ENCODE results near the gene CHCHD1. TPM values are rescaled to one million over a fixed set of nuclear protein-coding genes. Genes with fewer than 3 reads are reported as not detected.
A peak's percentile ranks its signal among the peaks of the same experiment; 100 is the strongest.

The CHCHD1 gene
- total and polyA plus RNA-seq, 4 donors = 13.2 to 58.9 (median 21.9) TPM

DNA sequence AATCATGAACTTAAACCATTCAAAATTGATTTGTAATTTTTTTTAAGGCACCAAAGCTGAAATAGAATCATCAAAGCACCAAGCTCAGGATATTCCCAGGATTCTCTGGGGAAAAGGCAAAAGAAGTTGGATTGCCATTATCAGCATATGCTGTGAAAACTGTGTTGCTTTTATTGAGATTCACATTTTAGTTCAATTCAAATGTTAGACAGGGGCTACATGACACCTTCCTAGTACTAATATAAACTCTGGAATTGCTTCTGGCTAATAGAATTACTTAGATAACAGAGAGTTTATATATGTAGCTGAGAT, 33.8 kb downstream of the CHCHD1 start:
- no peaks in the 10 kb centered on the region for H3K9me3 ChIP-seq (ENCODE audit: control insufficient read depth, low read length)
- ATAC-seq (ENCODE audit: low FRiP score) = no peak
- H3K4me1 ChIP-seq (ENCODE audit: control insufficient read depth in 1 of 2, insufficient read depth in 2 of 2, low read length in 2 of 2) = no peaks in the 10 kb centered on the region
- intact Hi-C loops (cut with DNase I) = no loop called here
- DNase-seq = no peak
- H3K27me3 ChIP-seq (ENCODE audit: control insufficient read depth in 1 of 2, insufficient read depth in 2 of 2, low read length in 1 of 2) = no peaks in the 10 kb centered on the region
- H3K36me3 ChIP-seq (ENCODE audit: control insufficient read depth in 1 of 2, insufficient read depth in 2 of 2, low read length in 1 of 2) = peaks cover 0 to 6% of the 10 kb centered on the region in 2 donors
- no peak overlapping the region for H3K27ac ChIP-seq (ENCODE audit: low read depth in 1 of 2, low read length in 2 of 2)
- no peak overlapping the region for H3K4me3 ChIP-seq (ENCODE audit: low read length in 2 of 2)

- intact Hi-C loops (cut with DNase I) = no loop called here
- ATAC-seq (ENCODE audit: low FRiP score) = no peak
- peaks cover 0 to 10% of the 10 kb centered on the region in 2 donors for H3K36me3 ChIP-seq (ENCODE audit: control insufficient read depth in 1 of 2, insufficient read depth in 2 of 2, low read length in 1 of 2)
- peak in 1 of 2 donors; percentile 50 for DNase-seq
- no peaks in the 10 kb centered on the region for H3K27me3 ChIP-seq (ENCODE audit: control insufficient read depth in 1 of 2, insufficient read depth in 2 of 2, low read length in 1 of 2)
- no peaks in the 10 kb centered on the region for H3K4me1 ChIP-seq (ENCODE audit: control insufficient read depth in 1 of 2, insufficient read depth in 2 of 2, low read length in 2 of 2)
- no peak overlapping the region for H3K4me3 ChIP-seq (ENCODE audit: low read length in 2 of 2)
- H3K27ac ChIP-seq (ENCODE audit: low read depth in 1 of 2, low read length in 2 of 2) = peak overlapping the region in 1 of 2 donors; percentile 58
- WGBS, 2 donors = 86 to 87% methylated on average over 10 of the region's 10 CpGs
- H3K9me3 ChIP-seq (ENCODE audit: control insufficient read depth, low read length) = no peaks in the 10 kb centered on the region
Observed at GRCh38 chr10:73816917-73817729, 35.3 kb downstream of the CHCHD1 start.

DNA sequence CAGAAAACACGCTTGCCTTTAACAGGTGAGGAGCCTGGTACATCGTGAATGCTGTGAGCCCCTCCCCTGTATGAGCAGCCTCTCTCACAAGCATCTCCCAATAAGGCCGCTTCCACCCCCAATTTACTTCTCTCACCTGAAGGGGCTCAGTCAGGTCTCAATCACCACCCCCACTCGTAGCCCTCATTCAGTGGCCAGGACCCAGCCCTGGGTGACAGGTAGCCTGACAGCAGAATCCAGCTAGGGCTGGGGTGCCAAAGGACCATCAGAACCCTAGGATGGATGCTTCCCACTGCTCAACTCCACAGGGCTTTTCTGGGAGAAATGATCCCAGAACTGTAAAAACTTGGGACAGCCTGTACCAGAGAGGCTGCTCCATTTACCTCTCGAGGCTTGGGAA, 36.0 kb downstream of the CHCHD1 start:
- no peak overlapping the region for H3K27ac ChIP-seq (ENCODE audit: low read depth in 1 of 2, low read length in 2 of 2)
- H3K4me1 ChIP-seq (ENCODE audit: control insufficient read depth in 1 of 2, insufficient read depth in 2 of 2, low read length in 2 of 2) = no peaks in the 10 kb centered on the region
- H3K36me3 ChIP-seq (ENCODE audit: control insufficient read depth in 1 of 2, insufficient read depth in 2 of 2, low read length in 1 of 2) = peaks cover 0 to 8% of the 10 kb centered on the region in 2 donors

DNA sequence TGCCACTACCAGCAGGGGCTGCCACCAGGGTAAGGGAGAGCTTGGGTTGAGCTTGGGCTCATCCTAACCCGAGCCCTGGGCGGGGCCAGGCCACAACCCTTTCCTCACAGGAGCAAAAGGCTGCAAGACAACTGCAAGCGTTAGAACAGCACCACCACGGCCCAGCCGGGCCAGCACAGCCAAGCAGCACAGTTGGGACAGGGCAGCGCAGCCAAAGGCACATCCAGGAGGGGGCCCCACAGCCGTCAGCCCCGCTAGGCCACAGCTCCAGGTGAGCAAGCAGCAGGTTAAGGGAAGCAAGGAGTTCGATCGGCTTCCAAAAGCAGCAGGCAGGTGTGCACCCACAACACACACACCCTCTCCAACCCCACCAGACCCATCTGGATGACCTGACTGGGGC, 36.6 kb downstream of the CHCHD1 start:
- Histone ChIP-seq H3K4me3 (ENCODE audit: low read length in 2 of 2) (no peak overlapping the region), H3K36me3 (ENCODE audit: control insufficient read depth in 1 of 2, insufficient read depth in 2 of 2, low read length in 1 of 2) (peaks cover 0 to 8% of the 10 kb centered on the region in 2 donors), H3K4me1 (ENCODE audit: control insufficient read depth in 1 of 2, insufficient read depth in 2 of 2, low read length in 2 of 2) (no peaks in the 10 kb centered on the region), H3K27ac (ENCODE audit: low read depth in 1 of 2, low read length in 2 of 2) (no peak overlapping the region), H3K27me3 (ENCODE audit: control insufficient read depth in 1 of 2, insufficient read depth in 2 of 2, low read length in 1 of 2) (no peaks in the 10 kb centered on the region), H3K9me3 (ENCODE audit: control insufficient read depth, low read length) (no peaks in the 10 kb centered on the region)
- intact Hi-C loops (cut with DNase I) = no loop called here
- DNase-seq (peak in 1 of 2 donors; percentile 52), ATAC-seq (ENCODE audit: low FRiP score) (no peak)
- 83 to 89% methylated on average over 10 of the region's 10 CpGs for WGBS, 2 donors

More for the DNA sequence above, 36.0 kb downstream of the CHCHD1 start:
- ATAC-seq (ENCODE audit: low FRiP score) (no peak), DNase-seq (no peak)
- intact Hi-C loops (cut with DNase I) = no loop called here
- H3K27me3 ChIP-seq (ENCODE audit: control insufficient read depth in 1 of 2, insufficient read depth in 2 of 2, low read length in 1 of 2) = no peaks in the 10 kb centered on the region
- no peaks in the 10 kb centered on the region for H3K9me3 ChIP-seq (ENCODE audit: control insufficient read depth, low read length)
- 89% methylated on average over 5 of the region's 5 CpGs for WGBS, 2 donors
- no peak overlapping the region for H3K4me3 ChIP-seq (ENCODE audit: low read length in 2 of 2)

DNA sequence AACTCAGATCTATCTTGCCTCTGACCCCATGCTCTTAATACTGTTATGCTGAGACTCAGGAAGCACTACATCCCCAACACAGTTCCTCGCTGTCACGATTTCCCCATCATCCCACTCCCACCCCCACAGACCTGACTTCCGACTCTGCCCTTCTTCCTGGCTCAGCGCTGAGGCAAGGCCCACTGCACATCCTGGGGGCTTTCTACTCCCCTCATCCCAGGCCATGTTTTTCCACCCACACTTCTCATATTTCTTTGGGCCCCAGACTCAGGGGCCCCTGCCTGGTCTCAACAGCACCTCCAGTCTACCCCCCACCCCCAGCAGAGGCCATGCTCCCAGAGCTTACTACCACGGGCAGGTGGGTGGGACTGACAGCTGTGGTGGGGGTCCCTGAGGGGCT, 37.2 kb downstream of the CHCHD1 start:
- H3K9me3 ChIP-seq (ENCODE audit: control insufficient read depth, low read length) = no peaks in the 10 kb centered on the region
- ATAC-seq (ENCODE audit: low FRiP score) = no peak
- no peaks in the 10 kb centered on the region for H3K27me3 ChIP-seq (ENCODE audit: control insufficient read depth in 1 of 2, insufficient read depth in 2 of 2, low read length in 1 of 2)
- peaks cover 0 to 6% of the 10 kb centered on the region in 2 donors for H3K36me3 ChIP-seq (ENCODE audit: control insufficient read depth in 1 of 2, insufficient read depth in 2 of 2, low read length in 1 of 2)
- intact Hi-C loops (cut with DNase I) = no loop called here
- WGBS, 2 donors = 65 to 69% methylated on average over 5 of the region's 5 CpGs
- DNase-seq = no peak
- H3K4me1 ChIP-seq (ENCODE audit: control insufficient read depth in 1 of 2, insufficient read depth in 2 of 2, low read length in 2 of 2) = no peaks in the 10 kb centered on the region
- H3K4me3 ChIP-seq (ENCODE audit: low read length in 2 of 2) = no peak overlapping the region
- peak overlapping the region; percentile 8 to 62 for H3K27ac ChIP-seq (ENCODE audit: low read depth in 1 of 2, low read length in 2 of 2)

GRCh38 chr10:73819513-73820093, 37.8 kb downstream of the CHCHD1 start:
- peak in 1 of 2 donors; percentile 61 for DNase-seq
- H3K27ac ChIP-seq (ENCODE audit: low read depth in 1 of 2, low read length in 2 of 2) = peak overlapping the region; percentile 8 to 62
- H3K4me1 ChIP-seq (ENCODE audit: control insufficient read depth in 1 of 2, insufficient read depth in 2 of 2, low read length in 2 of 2) = no peaks in the 10 kb centered on the region
- H3K27me3 ChIP-seq (ENCODE audit: control insufficient read depth in 1 of 2, insufficient read depth in 2 of 2, low read length in 1 of 2) = no peaks in the 10 kb centered on the region
- H3K36me3 ChIP-seq (ENCODE audit: control insufficient read depth in 1 of 2, insufficient read depth in 2 of 2, low read length in 1 of 2) = peaks cover 0 to 9% of the 10 kb centered on the region in 2 donors
- peak; percentile 27 for ATAC-seq (ENCODE audit: low FRiP score)
- intact Hi-C loops (cut with DNase I) = no loop called here
- no peak overlapping the region for H3K4me3 ChIP-seq (ENCODE audit: low read length in 2 of 2)
- 32 to 35% methylated on average over 20 of the region's 20 CpGs for WGBS, 2 donors
- no peaks in the 10 kb centered on the region for H3K9me3 ChIP-seq (ENCODE audit: control insufficient read depth, low read length)

- ATAC-seq (ENCODE audit: low FRiP score) (no peak), DNase-seq (no peak)
- Histone ChIP-seq H3K36me3 (ENCODE audit: control insufficient read depth in 1 of 2, insufficient read depth in 2 of 2, low read length in 1 of 2) (peaks cover 0 to 16% of the 10 kb centered on the region in 2 donors), H3K27me3 (ENCODE audit: control insufficient read depth in 1 of 2, insufficient read depth in 2 of 2, low read length in 1 of 2) (no peaks in the 10 kb centered on the region), H3K4me1 (ENCODE audit: control insufficient read depth in 1 of 2, insufficient read depth in 2 of 2, low read length in 2 of 2) (no peaks in the 10 kb centered on the region), H3K9me3 (ENCODE audit: control insufficient read depth, low read length) (no peaks in the 10 kb centered on the region), H3K27ac (ENCODE audit: low read depth in 1 of 2, low read length in 2 of 2) (no peak overlapping the region), H3K4me3 (ENCODE audit: low read length in 2 of 2) (no peak overlapping the region)
- intact Hi-C loops (cut with DNase I) = no loop called here
- WGBS, 2 donors = 83 to 87% methylated on average over 7 of the region's 7 CpGs
Observed at GRCh38 chr10:73823391-73823790, 41.5 kb downstream of the CHCHD1 start.

- H3K9me3 ChIP-seq (ENCODE audit: control insufficient read depth, low read length) = no peaks in the 10 kb centered on the region
- H3K27ac ChIP-seq (ENCODE audit: low read depth in 1 of 2, low read length in 2 of 2) = no peak overlapping the region
- intact Hi-C loops (cut with DNase I) = no loop called here
- no peaks in the 10 kb centered on the region for H3K27me3 ChIP-seq (ENCODE audit: control insufficient read depth in 1 of 2, insufficient read depth in 2 of 2, low read length in 1 of 2)
- H3K4me3 ChIP-seq (ENCODE audit: low read length in 2 of 2) = no peak overlapping the region
- peaks cover 0 to 16% of the 10 kb centered on the region in 2 donors for H3K36me3 ChIP-seq (ENCODE audit: control insufficient read depth in 1 of 2, insufficient read depth in 2 of 2, low read length in 1 of 2)
- no peaks in the 10 kb centered on the region for H3K4me1 ChIP-seq (ENCODE audit: control insufficient read depth in 1 of 2, insufficient read depth in 2 of 2, low read length in 2 of 2)
- ATAC-seq (ENCODE audit: low FRiP score) (no peak), DNase-seq (peak in 1 of 2 donors; percentile 41)
- 95% methylated on average over 11 to 14 of the region's 14 CpGs for WGBS, 2 donors
Observed at GRCh38 chr10:73824146-73824725, 42.4 kb downstream of the CHCHD1 start.
